Endometrial microvascular endothelial cells (primary cell): Measurements from ENCODE around the gene CAMKMT. TPM values are rescaled to one million over a fixed set of nuclear protein-coding genes. Genes with fewer than 3 reads are reported as not detected.

Source experiments
- in situ Hi-C: cut with HindIII; loops from 2 replicates; pipeline ENCODE4 v1.10.0; 2017; ENCODE audit warnings: low sequenced_read_pairs, low pct_unique_long_range_greater_than_20kb; ENCODE audit errors: inconsistent ontology term
- total RNA-seq: library from RNA; depleted of rRNA; stranded (reverse); fragments of >200 nt; gene quantifications from one replicate; pipeline ENCODE4 v1.2.3, GENCODE V29; 2015; ENCODE audit errors: inconsistent ontology term

Gene CAMKMT
- total RNA-seq, 1 donor from 2014 or later, result 7.2 TPM

DNA sequence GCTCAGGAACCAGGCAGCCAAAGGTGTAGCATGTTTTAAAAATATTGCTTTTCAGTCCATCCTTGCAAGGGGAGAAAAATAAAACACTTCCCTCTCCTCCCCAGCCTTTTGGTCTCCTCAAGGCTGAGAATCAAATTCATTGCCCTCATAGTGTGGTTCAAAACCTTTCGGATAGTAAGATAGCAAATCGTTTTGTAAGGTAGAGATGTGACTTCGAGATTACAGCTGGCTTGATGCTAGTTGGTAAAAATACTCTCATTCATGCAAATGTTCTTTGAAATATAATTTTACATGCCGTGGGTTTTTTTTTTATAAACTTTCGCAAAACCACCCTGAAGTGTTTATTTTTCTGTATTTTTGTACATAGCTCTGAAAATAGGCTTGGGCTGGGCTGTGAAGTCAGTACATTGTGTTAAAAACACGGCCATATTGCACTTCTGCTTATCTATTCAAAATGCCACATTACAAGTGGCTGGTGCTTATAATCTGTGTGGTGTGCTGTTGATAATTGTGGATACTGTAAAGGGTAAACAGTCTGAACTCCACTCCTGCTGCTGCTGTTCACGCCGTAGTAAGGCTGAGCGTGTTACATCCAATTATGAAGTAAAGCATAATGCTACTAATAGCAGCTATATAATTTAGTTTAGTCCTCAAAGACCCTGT, 407.7 kb downstream of the CAMKMT start:
- in situ Hi-C loops, result no loop called here

GRCh38 chr2:44770221-44771195, 408.8 kb downstream of the CAMKMT start:
- in situ Hi-C loops, result no loop called here

GRCh38 chr2:44771522-44771921, 409.8 kb downstream of the CAMKMT start:
- in situ Hi-C loops, result no loop called here

DNA sequence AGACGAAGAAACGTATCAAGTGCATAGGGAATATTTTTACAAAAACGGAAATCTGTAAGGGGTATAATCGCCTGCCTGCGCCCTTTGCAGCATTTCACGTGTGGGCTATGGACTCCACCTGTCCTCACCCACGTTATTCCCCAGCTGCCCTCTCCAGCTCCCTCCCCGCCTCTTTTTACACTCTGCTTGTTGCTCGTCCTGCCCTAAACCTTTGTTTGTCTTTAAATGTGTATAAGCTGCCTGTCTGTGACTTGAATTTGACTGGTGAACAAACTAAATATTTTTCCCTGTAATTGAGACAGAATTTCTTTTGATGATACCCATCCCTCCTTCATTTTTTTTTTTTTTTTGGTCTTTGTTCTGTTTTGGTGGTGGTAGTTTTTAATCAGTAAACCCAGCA, 410.4 kb downstream of the CAMKMT start:
- in situ Hi-C loops, result no loop called here

DNA sequence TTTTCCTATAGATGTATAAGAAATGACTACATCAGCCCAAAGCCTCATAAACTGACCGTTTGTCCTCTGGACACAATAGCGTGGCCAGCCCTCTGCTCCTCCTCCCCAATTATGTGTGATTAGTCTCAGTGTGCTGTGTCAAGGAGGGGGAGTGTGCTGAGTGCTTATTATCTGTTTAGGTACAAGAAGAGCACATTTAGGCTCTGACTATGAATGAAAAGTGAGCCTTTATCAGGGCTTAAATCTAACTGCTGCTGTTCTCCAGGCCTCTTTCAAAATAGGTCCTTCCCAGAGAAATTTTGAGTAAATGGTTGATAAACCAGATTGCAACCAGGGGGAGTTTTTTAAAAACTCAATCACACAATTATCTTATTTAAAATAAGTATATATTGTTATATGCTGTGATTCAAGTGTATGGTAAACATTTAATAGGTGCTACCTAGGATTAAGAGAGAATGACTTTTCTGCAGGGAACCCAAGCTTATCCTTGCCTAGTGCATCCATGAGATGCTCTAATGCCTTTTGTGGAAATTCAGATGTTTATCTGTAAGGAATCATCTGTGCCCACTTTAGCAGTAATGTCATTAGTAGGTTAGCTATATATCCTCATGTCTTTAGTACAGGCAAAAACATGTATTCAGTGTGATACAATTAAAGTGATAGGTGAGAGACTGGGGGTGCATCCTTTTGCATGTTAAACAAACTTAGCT, 411.1 kb downstream of the CAMKMT start:
- in situ Hi-C loops, result no loop called here

DNA sequence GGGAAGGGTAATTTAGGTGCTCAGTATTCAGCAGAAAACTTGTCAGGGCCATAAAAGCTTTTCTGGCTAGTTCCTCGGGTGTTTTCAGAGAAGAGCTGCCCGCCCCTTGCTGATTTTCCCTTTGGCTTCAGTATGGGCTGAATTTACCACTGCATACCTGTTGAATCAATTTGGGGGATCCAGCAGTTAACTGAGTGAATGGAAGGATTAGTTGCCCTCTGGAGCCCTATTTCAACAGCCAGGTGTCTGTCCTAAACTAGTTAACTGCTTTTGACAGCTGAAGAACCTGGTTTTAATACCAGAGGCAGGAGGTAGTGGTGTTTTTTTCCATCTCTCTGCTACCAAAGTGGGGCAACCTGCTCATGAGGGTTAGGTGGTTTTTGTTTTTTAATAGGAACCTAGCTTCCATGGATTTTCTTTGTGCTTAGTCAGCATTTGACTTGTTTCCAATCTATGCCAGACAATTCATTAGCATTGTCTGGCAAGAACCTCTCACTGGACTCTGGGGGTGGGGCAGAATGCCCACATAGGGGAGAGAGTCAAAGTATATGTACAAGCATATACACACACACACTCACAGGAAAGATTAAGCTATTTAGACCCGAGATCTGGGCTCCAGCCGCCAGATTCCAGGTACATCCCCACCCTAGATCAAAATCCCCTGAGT, 413.2 kb downstream of the CAMKMT start:
- in situ Hi-C loops, result no loop called here

- in situ Hi-C loops, result no loop called here
These were observed 415.3 kb downstream of the CAMKMT start for GRCh38 chr2:44777036-44777435.

GRCh38 chr2:44777537-44777936, 415.8 kb downstream of the CAMKMT start:
- in situ Hi-C loops, result no loop called here

DNA sequence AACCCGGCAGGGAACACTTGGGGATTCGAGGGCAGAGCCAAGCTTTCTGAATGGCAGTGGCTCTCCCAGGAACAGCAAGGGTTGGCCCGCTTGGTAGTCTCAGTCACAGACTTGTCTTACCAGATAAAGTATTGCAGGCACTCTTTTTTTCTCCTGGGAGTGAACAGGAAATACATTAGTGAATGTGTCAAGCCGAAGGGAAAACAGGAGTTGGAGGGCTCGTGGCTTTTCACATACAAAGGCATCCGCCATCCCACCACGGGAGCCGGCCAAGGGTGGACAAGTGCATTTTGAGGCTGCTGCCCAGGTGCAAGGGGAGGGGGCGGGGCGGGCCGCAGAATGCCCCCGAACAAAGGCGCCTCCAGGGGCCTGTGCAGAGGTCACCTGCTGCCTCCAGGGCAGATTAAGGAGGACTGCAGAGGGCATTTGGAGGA, 416.5 kb downstream of the CAMKMT start:
- in situ Hi-C loops, result no loop called here

DNA sequence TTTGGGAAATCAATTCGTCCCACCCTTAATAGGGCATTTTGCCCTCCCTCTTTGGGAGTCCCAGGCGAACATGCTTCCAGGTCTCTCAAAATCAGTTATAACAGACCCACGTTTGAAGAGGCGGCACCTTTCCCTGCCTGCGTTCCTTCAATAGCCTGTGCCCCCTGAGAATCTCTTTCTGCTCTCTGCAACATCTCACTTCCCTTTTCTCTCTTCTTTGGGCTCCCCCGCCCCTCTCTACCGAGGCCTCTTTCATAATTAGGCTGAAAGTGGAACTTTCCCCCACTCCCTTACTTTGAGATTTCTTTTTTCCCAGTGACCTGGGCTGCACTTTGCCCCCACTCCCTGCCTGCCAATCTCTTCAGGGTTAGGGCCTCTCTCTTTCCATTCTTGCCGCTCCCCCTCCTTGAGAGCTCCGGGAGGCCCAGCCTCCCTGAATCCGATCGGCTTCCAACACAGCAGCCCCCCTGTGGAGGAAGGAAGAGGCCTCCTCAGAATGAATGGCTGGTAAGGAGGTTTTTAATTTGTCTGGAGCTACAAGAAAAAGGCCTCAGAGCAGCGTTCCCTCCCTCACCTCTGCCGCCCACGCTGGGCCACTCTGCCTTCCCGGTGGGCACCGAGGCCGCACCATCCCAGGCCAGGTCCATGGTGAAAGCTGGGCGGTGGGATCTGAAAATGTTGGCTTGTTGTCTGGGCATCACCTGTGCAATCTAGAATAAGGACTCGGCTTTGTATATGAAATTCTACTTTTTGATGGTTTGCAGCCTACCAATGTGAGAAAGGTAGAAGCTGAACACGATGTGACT, 417.1 kb downstream of the CAMKMT start:
- in situ Hi-C loops, result no loop called here

DNA sequence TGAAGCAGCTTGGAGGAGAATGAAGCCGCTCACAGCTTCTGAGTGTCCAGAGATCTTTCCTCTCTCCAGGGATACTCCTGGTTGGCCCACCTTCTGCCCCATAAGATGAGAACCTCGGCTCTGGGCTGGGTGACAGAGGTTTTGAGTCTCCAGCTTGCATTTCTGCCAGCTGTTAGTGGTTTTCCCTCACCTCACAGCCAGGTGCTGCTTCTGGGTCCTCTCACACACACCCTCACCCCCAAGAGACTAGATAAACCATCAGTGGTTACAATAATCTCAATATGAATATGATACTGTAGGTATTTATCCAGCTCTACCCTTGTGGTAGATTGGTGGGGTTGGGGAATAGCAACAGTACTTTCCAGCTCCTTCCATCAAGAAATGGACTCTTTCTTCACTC, 418.0 kb downstream of the CAMKMT start:
- in situ Hi-C loops, result no loop called here

- in situ Hi-C loops, result no loop called here
These were observed 418.7 kb downstream of the CAMKMT start for GRCh38 chr2:44780406-44780805.

DNA sequence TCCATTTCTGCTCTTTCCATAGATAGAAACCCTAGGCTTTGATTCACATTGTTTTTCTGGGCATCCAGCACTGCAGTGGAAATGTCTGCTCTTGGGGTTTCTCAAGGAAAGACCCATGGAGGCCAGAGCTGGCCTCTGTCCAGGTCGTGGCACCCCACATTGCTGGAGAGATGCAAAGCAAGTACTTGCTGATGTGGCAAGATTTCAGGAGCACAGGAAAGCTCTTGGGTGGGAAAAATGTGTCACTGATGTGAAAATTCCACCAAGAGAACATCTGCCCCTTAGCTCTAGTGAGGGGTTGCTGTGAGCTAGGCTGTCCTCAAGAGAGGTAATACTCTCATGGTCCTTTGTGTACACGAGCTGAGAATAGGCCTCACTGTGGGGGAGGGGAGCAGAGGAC, 423.7 kb downstream of the CAMKMT start:
- in situ Hi-C loops, result no loop called here

- in situ Hi-C loops, result no loop called here
These were observed 424.5 kb downstream of the CAMKMT start for GRCh38 chr2:44786045-44786816.

DNA sequence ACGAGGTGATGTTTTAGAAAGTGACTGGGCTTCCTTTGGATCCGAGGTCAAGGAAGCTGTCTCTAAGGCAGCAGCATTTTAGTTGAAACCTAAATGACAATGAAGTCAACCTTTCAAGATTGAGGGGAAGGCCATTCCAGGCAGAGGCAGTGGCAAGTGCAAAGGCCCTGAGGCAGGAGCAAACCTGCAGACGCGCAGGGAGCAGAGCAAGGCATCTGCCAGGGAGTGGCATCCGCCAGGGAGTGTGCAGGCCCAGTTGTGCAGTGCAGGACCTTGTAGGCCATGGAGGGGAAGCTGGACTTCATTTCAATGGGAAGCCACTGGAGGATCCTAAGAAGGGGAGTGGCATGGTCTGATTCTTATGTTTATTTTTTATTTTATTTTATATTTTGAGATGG, 425.1 kb downstream of the CAMKMT start:
- in situ Hi-C loops, result no loop called here

DNA sequence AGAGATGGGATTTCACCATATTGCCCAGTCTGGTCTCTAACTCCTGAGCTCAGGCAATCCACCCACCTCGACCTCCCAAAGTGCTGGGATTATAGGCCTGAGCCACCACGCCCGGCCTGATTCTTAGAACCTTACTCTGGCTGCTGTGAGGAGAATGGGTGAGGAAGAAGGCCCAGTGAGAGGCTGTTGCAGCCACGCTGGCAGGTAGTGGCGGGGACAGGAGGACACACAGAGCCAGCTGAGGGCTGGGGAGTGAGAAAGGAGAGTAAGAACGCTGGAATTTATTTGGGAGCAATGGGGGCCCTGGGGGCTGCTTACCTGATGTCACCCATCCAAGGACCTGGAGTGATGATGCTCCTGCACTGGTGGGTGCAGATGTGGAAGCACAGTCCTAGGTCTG, 425.9 kb downstream of the CAMKMT start:
- in situ Hi-C loops, result no loop called here

DNA sequence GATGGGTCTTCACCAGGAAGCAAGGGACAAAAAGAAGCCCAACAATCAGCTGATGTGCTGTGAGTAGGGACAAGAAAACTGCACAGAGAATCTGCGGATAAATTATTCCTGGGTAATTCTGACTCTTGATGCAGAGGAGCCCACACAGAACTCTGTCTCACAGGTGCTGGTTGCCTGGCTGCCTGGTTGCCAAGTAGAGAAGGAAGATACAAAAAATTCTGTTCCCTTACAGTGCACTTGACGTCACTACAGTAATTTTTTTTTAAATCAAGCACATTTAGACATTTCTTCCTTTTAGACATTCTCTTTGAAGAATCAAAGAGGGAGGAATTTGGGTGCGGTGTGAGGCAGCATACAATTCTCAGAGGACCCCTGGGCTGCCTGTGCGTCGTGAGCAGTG, 427.7 kb downstream of the CAMKMT start:
- in situ Hi-C loops, result no loop called here
